OCI-LY3 (cell line): Measurements from ENCODE around the gene SELENOW.

Experiments
- H2AFZ ChIP-seq: fragments of 200-600, 300-600 bp; shearing (Covaris generic); 2 replicates; pipeline ENCODE4 v1.6.0; 2014; ENCODE audit warnings: antibody characterized with exemption, low read depth, low read length
- H3K27ac ChIP-seq: fragments of 200-600, 300-600 bp; sonication (generic); 2 replicates; pipeline ENCODE4 v1.5.1; 2014; ENCODE audit warnings: mild to moderate bottlenecking, low read length, moderate library complexity, mixed read lengths
- H3K27me3 ChIP-seq: fragments of 200-600, 300-600 bp; sonication (generic); 2 replicates; pipeline ENCODE4 v1.6.1; 2014; ENCODE audit warnings: low read depth, low read length, mixed read lengths
- H3K36me3 ChIP-seq: fragments of 200-600, 300-600 bp; sonication (generic); replicated peaks from 2 replicates; pipeline ENCODE3; 2014; ENCODE audit warnings: low read depth, low read length, mixed read lengths
- H3K4me1 ChIP-seq: fragments of 300-600, 200-600 bp; sonication (generic); 2 replicates; pipeline ENCODE4 v1.6.1; 2014; ENCODE audit warnings: low read length, mixed read lengths
- H3K4me2 ChIP-seq: fragments of 200-600, 300-600 bp; sonication (generic); 2 replicates; pipeline ENCODE4 v1.6.1; 2014; ENCODE audit warnings: low read length, mixed read lengths
- H3K4me3 ChIP-seq: fragments of 300-600, 200-600 bp; sonication (generic); 2 replicates; pipeline ENCODE4 v1.5.1; 2014; ENCODE audit warnings: antibody characterized with exemption, mild to moderate bottlenecking, low read length, moderate library complexity
- H3K79me2 ChIP-seq: fragments of 300-600, 200-600 bp; shearing (Covaris generic); 2 replicates; pipeline ENCODE4 v1.6.1; 2014; ENCODE audit warnings: mild to moderate bottlenecking, low read length, mixed read lengths
- H3K9ac ChIP-seq: fragments of 300-600, 200-600 bp; shearing (Covaris generic); 2 replicates; pipeline ENCODE4 v1.6.0; 2014; ENCODE audit warnings: mild to moderate bottlenecking, low read length, moderate library complexity
- H3K9me3 ChIP-seq: fragments of 200-600, 300-600 bp; shearing (Covaris generic); 2 replicates; pipeline ENCODE4 v1.6.1; 2014; ENCODE audit warnings: low read length, mixed read lengths; ENCODE audit not compliant: insufficient read depth
- H4K20me1 ChIP-seq: fragments of 200-600, 300-600 bp; sonication (generic); 2 replicates; pipeline ENCODE4 v1.6.1; 2016; ENCODE audit warnings: low read length, mixed read lengths; ENCODE audit not compliant: insufficient read depth
- EZH2phosphoT487 ChIP-seq: fragments of 200-600 bp; shearing (Covaris generic); IDR thresholded peaks from 2 replicates; pipeline ENCODE4 v1.6.1; 2018; ENCODE audit warnings: antibody characterized with exemption, mixed run types, low read depth
- TF ChIP-seq, protein P1 (sequence below): fragments of 200-600, 300-600 bp; sonication (generic); IDR thresholded peaks from 2 replicates; pipeline ENCODE4 v1.5.1; 2014; ENCODE audit warnings: antibody characterized with exemption, low read length, low read depth

SELENOW gene

DNA sequence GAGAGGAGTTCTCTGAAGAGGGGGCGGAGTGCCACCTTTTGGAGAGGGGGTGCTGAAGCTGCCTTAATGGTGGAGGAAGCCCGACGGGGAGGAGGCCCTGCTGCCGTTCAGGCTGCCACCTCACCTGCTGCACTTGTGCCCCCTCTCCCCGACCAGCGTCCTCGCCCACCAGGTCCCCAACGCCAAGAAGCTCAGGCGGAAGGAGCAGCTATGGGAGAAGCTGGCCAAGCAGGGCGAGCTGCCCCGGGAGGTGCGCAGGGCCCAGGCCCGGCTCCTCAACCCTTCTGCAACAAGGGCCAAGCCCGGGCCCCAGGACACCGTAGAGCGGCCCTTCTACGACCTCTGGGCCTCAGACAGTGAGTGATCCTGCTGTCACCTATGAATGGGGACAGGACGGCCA lies 27.8 kb upstream of the SELENOW start:
- Histone ChIP-seq H4K20me1 (peaks cover 21% of the 10 kb centered on the region; the same call in 1 of the 2 replicates), H3K4me1 (peaks cover 14% of the 10 kb centered on the region)

DNA sequence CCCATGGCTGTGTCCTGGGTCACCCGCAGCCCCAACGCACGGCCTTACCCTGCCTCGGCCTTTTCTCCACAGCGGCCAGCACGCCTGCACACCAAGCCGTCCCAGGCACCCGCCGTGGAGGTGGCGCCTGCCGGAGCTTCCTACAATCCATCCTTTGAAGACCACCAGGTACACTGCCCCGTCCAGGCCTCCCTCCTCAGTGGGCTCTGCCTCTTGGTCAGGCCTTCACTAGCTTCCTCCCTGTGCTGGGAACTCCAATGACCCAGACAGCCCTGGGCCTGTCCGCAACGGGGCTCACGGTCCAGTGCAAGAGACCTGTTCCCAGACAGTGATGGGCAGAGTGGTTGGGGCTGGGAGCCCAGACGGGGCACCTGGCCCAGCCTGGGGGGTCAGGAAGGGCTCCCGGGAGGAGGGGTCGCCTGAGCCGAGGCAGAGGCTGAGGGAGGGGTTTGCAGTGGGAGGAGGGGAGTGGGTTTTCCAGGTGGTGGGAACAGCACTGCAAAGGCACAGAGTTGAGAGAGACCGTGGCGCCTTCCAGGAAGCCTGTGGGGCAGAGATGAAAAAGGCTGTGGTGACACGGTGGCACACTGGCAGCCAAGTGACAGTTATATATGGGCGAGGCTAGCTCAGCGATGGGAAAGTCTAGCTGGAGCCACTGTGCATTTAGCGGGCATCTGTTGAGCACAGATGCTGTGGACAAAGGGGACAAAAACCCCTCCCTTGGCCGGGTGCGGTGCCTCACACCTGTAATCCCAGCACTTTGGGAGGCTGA lies 25.9 kb upstream of the SELENOW start:
- peaks cover 6% of the 10 kb centered on the region; the same call in 1 of the 2 replicates for H3K4me1 ChIP-seq
- no peak overlapping the region for H3K27ac ChIP-seq
- H2AFZ ChIP-seq = no peak overlapping the region
- H3K27me3 ChIP-seq = no peaks in the 10 kb centered on the region
- peaks cover 33% of the 10 kb centered on the region for H3K79me2 ChIP-seq
- no peak overlapping the region for H3K4me3 ChIP-seq
- no peaks in the 10 kb centered on the region for H3K9me3 ChIP-seq
- peaks cover 80% of the 10 kb centered on the region for H3K36me3 ChIP-seq
- H3K9ac ChIP-seq = no peak overlapping the region
- TF ChIP-seq EZH2phosphoT487 = no peak
- TF ChIP-seq, protein P1, sequence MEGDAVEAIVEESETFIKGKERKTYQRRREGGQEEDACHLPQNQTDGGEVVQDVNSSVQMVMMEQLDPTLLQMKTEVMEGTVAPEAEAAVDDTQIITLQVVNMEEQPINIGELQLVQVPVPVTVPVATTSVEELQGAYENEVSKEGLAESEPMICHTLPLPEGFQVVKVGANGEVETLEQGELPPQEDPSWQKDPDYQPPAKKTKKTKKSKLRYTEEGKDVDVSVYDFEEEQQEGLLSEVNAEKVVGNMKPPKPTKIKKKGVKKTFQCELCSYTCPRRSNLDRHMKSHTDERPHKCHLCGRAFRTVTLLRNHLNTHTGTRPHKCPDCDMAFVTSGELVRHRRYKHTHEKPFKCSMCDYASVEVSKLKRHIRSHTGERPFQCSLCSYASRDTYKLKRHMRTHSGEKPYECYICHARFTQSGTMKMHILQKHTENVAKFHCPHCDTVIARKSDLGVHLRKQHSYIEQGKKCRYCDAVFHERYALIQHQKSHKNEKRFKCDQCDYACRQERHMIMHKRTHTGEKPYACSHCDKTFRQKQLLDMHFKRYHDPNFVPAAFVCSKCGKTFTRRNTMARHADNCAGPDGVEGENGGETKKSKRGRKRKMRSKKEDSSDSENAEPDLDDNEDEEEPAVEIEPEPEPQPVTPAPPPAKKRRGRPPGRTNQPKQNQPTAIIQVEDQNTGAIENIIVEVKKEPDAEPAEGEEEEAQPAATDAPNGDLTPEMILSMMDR = no peak
- H4K20me1 ChIP-seq = peaks cover 18% of the 10 kb centered on the region; the same call in 1 of the 2 replicates
- H3K4me2 ChIP-seq = no peak overlapping the region

More for the DNA sequence above, 27.8 kb upstream of the SELENOW start:
- Histone ChIP-seq H3K9me3 (no peaks in the 10 kb centered on the region), H3K27me3 (no peaks in the 10 kb centered on the region), H3K79me2 (peaks cover 52% of the 10 kb centered on the region), H3K36me3 (peaks cover 69% of the 10 kb centered on the region), H3K4me2 (no peak overlapping the region), H3K4me3 (no peak overlapping the region), H3K27ac (no peak overlapping the region), H3K9ac (no peak overlapping the region), H2AFZ (no peak overlapping the region)
- TF ChIP-seq, protein P1 = no peak
- no peak for TF ChIP-seq EZH2phosphoT487

DNA sequence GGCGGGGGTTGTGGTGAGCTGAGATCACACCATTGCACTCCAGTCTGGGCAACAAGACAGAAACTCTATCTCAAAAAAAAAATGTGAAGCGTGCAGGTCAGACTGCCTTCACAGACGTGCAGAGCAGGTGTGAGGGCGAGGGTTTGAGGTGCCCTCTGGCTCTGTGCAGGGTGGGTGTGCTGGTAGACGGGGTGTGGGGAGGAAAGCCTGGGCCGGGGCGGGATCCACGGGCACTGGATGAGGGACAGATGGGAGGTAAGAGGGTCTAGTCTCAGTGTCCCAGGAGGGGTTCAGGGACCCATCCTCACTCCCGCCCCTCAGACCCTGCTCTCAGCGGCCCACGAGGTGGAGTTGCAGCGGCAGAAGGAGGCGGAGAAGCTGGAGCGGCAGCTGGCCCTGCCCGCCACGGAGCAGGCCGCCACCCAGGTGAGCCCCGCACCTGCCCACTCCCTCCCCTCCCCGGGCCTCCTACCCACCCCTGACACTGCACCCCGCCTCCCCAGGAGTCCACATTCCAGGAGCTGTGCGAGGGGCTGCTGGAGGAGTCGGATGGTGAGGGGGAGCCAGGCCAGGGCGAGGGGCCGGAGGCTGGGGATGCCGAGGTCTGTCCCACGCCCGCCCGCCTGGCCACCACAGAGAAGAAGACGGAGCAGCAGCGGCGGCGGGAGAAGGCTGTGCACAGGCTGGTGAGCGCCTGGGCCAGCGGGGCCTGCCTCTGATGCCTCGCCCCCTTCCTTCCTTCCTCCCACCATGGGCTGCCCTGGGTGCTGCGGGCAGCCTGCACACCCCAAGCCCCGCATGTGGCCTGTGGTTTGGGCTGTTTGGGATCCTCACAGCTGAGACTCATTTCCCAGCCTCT lies 24.1 kb upstream of the SELENOW start:
- H3K4me2 ChIP-seq = no peak overlapping the region
- H4K20me1 ChIP-seq = peaks cover 16% of the 10 kb centered on the region; the same call in 1 of the 2 replicates
- no peak overlapping the region for H3K4me3 ChIP-seq
- peaks cover 19% of the 10 kb centered on the region for H3K79me2 ChIP-seq
- peaks cover 84% of the 10 kb centered on the region for H3K36me3 ChIP-seq
- H2AFZ ChIP-seq = no peak overlapping the region
- no peaks in the 10 kb centered on the region for H3K27me3 ChIP-seq
- H3K27ac ChIP-seq = no peak overlapping the region
- no peaks in the 10 kb centered on the region for H3K9me3 ChIP-seq
- H3K4me1 ChIP-seq = no peaks in the 10 kb centered on the region
- no peak for TF ChIP-seq EZH2phosphoT487
- TF ChIP-seq, protein P1 = no peak
- no peak overlapping the region for H3K9ac ChIP-seq
